Astrocyte of the cerebellum (primary cell): Measurements from ENCODE around the gene PLAGL2.

ENCODE experiments used
- DNase-seq: peaks from one replicate; pipeline ENCODE4 v3.0.0-alpha.2; 2011; ENCODE audit warnings: low read depth
- H3K4me3 ChIP-seq: 2 replicates; pipeline ENCODE4 v1.5.1; 2011; ENCODE audit warnings: mild to moderate bottlenecking, low read depth, low read length, moderate library complexity
- in situ Hi-C: cut with HindIII; loops from 2 replicates; pipeline ENCODE4 v1.10.0; 2017; ENCODE audit warnings: low sequenced_read_pairs
- TF ChIP-seq, protein P1 (sequence below): IDR thresholded peaks from 2 replicates; pipeline ENCODE4 v1.5.1; 2012; ENCODE audit warnings: low read length, low read depth, moderate library complexity, mild to moderate bottlenecking; ENCODE audit errors: missing control alignments

The PLAGL2 gene

DNA sequence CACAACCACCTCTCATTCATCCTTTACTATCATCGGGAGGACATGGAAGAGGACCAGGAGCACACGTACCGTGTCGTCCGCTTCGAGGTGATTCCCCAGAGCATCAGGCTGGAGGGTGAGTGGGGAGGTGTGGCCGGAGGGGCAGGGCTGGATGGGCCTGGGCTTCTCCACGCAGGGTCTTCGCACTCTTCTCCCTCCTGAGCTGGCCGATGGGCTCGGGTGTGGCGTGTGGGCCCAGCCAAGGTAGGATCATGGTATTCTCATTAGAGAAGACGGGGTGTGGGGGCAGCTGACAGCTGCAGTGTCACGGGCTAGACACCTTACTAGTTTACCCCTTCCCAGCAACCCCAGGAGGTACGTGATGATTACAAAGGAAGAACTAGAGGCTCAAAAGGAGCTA, 64.6 kb downstream of the PLAGL2 start:
- DNase-seq: no peak
- TF ChIP-seq, protein P1, sequence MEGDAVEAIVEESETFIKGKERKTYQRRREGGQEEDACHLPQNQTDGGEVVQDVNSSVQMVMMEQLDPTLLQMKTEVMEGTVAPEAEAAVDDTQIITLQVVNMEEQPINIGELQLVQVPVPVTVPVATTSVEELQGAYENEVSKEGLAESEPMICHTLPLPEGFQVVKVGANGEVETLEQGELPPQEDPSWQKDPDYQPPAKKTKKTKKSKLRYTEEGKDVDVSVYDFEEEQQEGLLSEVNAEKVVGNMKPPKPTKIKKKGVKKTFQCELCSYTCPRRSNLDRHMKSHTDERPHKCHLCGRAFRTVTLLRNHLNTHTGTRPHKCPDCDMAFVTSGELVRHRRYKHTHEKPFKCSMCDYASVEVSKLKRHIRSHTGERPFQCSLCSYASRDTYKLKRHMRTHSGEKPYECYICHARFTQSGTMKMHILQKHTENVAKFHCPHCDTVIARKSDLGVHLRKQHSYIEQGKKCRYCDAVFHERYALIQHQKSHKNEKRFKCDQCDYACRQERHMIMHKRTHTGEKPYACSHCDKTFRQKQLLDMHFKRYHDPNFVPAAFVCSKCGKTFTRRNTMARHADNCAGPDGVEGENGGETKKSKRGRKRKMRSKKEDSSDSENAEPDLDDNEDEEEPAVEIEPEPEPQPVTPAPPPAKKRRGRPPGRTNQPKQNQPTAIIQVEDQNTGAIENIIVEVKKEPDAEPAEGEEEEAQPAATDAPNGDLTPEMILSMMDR: no peak
- H3K4me3 ChIP-seq: no peak overlapping the region
- in situ Hi-C loops: no loop called here
